OCI-LY1 (cell line): ENCODE measurements around the gene ATP11C.
"Not testable (repeated sequence)": the region's sequence is repeated elsewhere in the genome, so short reads cannot be mapped to it uniquely, and the experiment has no call there.

Experiments used
- H2AFZ ChIP-seq: fragments of 200-600 bp; sonication (generic), shearing (Covaris generic); 2 replicates; pipeline ENCODE4 v1.6.0; 2014; ENCODE audit warnings: antibody characterized with exemption, mild to moderate bottlenecking, low read length
- H3F3A ChIP-seq: fragments of 200-600 bp; sonication (generic), shearing (Covaris generic); 2 replicates; pipeline ENCODE4 v1.6.0; 2014; ENCODE audit warnings: mild to moderate bottlenecking, antibody characterized with exemption, low read length, moderate library complexity; ENCODE audit not compliant: insufficient read depth
- H3K27ac ChIP-seq: fragments of 200-600 bp; sonication (generic); 2 replicates; pipeline ENCODE4 v1.5.1; 2014; ENCODE audit warnings: low read length, mixed run types, mild to moderate bottlenecking, low read depth; ENCODE audit not compliant: poor library complexity, severe bottlenecking
- H3K27me3 ChIP-seq: fragments of 200-600 bp; sonication (generic); 2 replicates; pipeline ENCODE4 v1.6.0; 2014; ENCODE audit warnings: antibody characterized with exemption, mild to moderate bottlenecking, low read length, moderate library complexity; ENCODE audit not compliant: insufficient read depth
- H3K36me3 ChIP-seq: fragments of 200-600 bp; sonication (generic); 2 replicates; pipeline ENCODE4 v1.6.1; 2014; ENCODE audit warnings: mild to moderate bottlenecking, antibody characterized with exemption, low read length, moderate library complexity, mixed read lengths; ENCODE audit not compliant: insufficient read depth
- H3K4me1 ChIP-seq: fragments of 200-600 bp; sonication (generic); 2 replicates; pipeline ENCODE4 v1.5.1; 2014; ENCODE audit warnings: mild to moderate bottlenecking, low read length, moderate library complexity; ENCODE audit not compliant: insufficient read depth, severe bottlenecking
- H3K4me2 ChIP-seq: fragments of 200-600 bp; sonication (generic), shearing (Covaris generic); 2 replicates; pipeline ENCODE4 v1.6.1; 2014; ENCODE audit warnings: low read length
- H3K4me3 ChIP-seq: fragments of 200-600 bp; sonication (generic); 2 replicates; pipeline ENCODE4 v1.5.1; 2014; ENCODE audit warnings: low read length, low read depth, mild to moderate bottlenecking, mixed read lengths; ENCODE audit not compliant: poor library complexity, severe bottlenecking
- H3K79me2 ChIP-seq: fragments of 200-600 bp; shearing (Covaris generic); 2 replicates; pipeline ENCODE4 v1.6.1; 2016; ENCODE audit warnings: mixed run types, low read length, mixed read lengths; ENCODE audit not compliant: insufficient read depth
- H3K9ac ChIP-seq: fragments of 200-600 bp; sonication (generic), shearing (Covaris generic); 2 replicates; pipeline ENCODE4 v1.6.1; 2014; ENCODE audit warnings: mild to moderate bottlenecking, low read length, mixed read lengths
- H3K9me2 ChIP-seq: fragments of 200-600 bp; sonication (generic), shearing (Covaris generic); 2 replicates; pipeline ENCODE4 v1.6.1; 2014; ENCODE audit warnings: low read depth, mild to moderate bottlenecking, low read length, mixed read lengths
- H3K9me3 ChIP-seq: fragments of 200-600 bp; shearing (Covaris generic); 2 replicates; pipeline ENCODE4 v1.6.1; 2014; ENCODE audit warnings: low read length, mixed read lengths
- H4K20me1 ChIP-seq: fragments of 200-600 bp; sonication (generic), shearing (Covaris generic); 2 replicates; pipeline ENCODE4 v1.6.0; 2016; ENCODE audit warnings: mild to moderate bottlenecking, low read length; ENCODE audit not compliant: insufficient read depth
- CTCF ChIP-seq: fragments of 200-600 bp; sonication (generic), shearing (Covaris generic); IDR thresholded peaks from 2 replicates; pipeline ENCODE4 v1.5.1; 2017; ENCODE audit warnings: mild to moderate bottlenecking, antibody characterized with exemption, low read length, moderate library complexity, mixed read lengths
- EZH2 ChIP-seq: fragments of 200-600 bp; sonication (generic), shearing (Covaris generic); IDR thresholded peaks from 2 replicates; pipeline ENCODE4 v1.8.0; 2017; ENCODE audit warnings: borderline replicate concordance, mixed run types, mild to moderate bottlenecking, antibody characterized with exemption, low read length, moderate library complexity, mixed read lengths

Gene ATP11C

GRCh38 chrX:139965421-139965820 lies 32.6 kb upstream of the ATP11C start, which contains the start of gene CXorf66:
TSS of gene CXorf66 (minus strand) at chrX:139965521. CDS start at chrX:139965496, 25 bp downstream.
- H3K4me3 ChIP-seq: no peak within 1 kb of the TSS
- no peaks in the 10 kb centered on the region for H3K36me3 ChIP-seq
- no peaks in the 10 kb centered on the region for H3K27me3 ChIP-seq
- no peaks in the 10 kb centered on the region for H3K9me3 ChIP-seq
- H3F3A ChIP-seq: no peaks in the 10 kb centered on the region
- no peak within 1 kb of the TSS for H2AFZ ChIP-seq
- no peak for TF ChIP-seq EZH2
- no peak for TF ChIP-seq CTCF
- H3K9me2 ChIP-seq: no peaks in the 10 kb centered on the region
- no peaks in the 10 kb centered on the region for H3K4me1 ChIP-seq
- no peak within 1 kb of the TSS for H3K4me2 ChIP-seq
- H4K20me1 ChIP-seq: no peaks in the 10 kb centered on the region
- H3K9ac ChIP-seq: no peak within 1 kb of the TSS
- no peaks in the 10 kb centered on the region for H3K79me2 ChIP-seq
- H3K27ac ChIP-seq: no peak within 1 kb of the TSS

DNA sequence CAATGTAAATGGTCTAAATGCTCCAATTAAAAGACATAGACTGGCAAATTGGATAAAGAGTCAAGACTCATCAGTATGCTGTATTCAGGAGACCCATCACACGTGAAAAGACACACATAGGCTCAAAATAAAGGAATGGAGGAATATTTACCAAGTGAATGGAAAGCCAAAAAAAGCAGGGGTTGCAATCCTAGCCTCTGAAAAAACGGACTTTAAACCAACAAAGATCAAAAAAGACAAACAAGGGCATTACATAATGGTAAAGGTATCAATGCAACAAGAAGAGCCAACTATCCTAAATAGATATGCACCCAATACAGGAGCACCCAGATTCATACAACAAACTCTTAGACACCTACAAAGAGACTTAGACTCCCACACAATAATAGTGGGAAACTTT lies 28.2 kb upstream of the ATP11C start:
- not testable (repeated sequence) for H3K27me3 ChIP-seq, H3K9me2 ChIP-seq, H3K9ac ChIP-seq, H2AFZ ChIP-seq, H3K4me2 ChIP-seq, H3K79me2 ChIP-seq, H4K20me1 ChIP-seq, H3K36me3 ChIP-seq, H3K9me3 ChIP-seq, H3K4me3 ChIP-seq, H3K27ac ChIP-seq, H3K4me1 ChIP-seq, H3F3A ChIP-seq

DNA sequence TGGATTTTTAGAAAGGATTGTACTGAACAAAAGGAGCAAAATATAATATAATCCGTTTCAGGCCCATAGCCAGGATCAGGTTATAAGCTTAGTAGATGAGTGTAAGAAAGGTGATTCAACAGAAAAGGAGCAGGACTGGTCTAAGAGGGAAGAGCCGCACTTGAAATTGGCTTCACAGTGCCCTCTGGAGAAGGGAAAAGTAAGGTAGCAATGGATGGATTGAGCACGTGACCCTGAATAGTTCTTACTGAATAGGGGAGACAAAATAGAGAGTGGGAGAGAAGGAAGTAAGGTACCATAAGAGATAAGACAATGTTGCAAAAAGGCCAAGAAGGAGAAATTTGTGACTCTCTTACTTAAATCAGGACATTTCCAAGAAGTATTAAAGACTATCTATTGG lies 16.9 kb upstream of the ATP11C start:
- Histone ChIP-seq H3K36me3 (no peaks in the 10 kb centered on the region), H3K4me1 (no peaks in the 10 kb centered on the region), H3K79me2 (no peaks in the 10 kb centered on the region), H3K27me3 (no peaks in the 10 kb centered on the region), H3K9ac (no peak overlapping the region), H3K9me2 (no peaks in the 10 kb centered on the region), H3K4me3 (no peak overlapping the region), H3F3A (no peaks in the 10 kb centered on the region), H2AFZ (no peak overlapping the region), H3K4me2 (no peak overlapping the region), H4K20me1 (no peaks in the 10 kb centered on the region), H3K9me3 (no peaks in the 10 kb centered on the region), H3K27ac (no peak overlapping the region)
- TF ChIP-seq CTCF (no peak), EZH2 (no peak)

- Histone ChIP-seq H2AFZ (no peak overlapping the region), H3K4me2 (no peak overlapping the region), H3F3A (no peaks in the 10 kb centered on the region)
These were observed 12.2 kb upstream of the ATP11C start for GRCh38 chrX:139945075-139945474.

More at GRCh38 chrX:139945075-139945474, 12.2 kb upstream of the ATP11C start:
- Histone ChIP-seq H3K9ac (no peak overlapping the region), H3K36me3 (no peaks in the 10 kb centered on the region), H3K4me1 (no peaks in the 10 kb centered on the region), H3K4me3 (no peak overlapping the region), H3K27ac (no peak overlapping the region), H4K20me1 (no peaks in the 10 kb centered on the region), H3K9me2 (no peaks in the 10 kb centered on the region), H3K9me3 (no peaks in the 10 kb centered on the region), H3K27me3 (no peaks in the 10 kb centered on the region), H3K79me2 (no peaks in the 10 kb centered on the region)
- TF ChIP-seq CTCF (no peak), EZH2 (no peak)
